GM12892 (cell line): Measurements from ENCODE around the gene UVSSA.

ENCODE experiments used
- POLR2A ChIP-seq: IDR thresholded peaks from 2 replicates; pipeline ENCODE4 v1.6.1; 2011; ENCODE audit warnings: low read depth, low read length, control low read depth
- POLR2AphosphoS5 ChIP-seq: IDR thresholded peaks from 2 replicates; pipeline ENCODE4 v1.6.1; 2011; ENCODE audit warnings: low read depth, low read length, control low read depth

DNA sequence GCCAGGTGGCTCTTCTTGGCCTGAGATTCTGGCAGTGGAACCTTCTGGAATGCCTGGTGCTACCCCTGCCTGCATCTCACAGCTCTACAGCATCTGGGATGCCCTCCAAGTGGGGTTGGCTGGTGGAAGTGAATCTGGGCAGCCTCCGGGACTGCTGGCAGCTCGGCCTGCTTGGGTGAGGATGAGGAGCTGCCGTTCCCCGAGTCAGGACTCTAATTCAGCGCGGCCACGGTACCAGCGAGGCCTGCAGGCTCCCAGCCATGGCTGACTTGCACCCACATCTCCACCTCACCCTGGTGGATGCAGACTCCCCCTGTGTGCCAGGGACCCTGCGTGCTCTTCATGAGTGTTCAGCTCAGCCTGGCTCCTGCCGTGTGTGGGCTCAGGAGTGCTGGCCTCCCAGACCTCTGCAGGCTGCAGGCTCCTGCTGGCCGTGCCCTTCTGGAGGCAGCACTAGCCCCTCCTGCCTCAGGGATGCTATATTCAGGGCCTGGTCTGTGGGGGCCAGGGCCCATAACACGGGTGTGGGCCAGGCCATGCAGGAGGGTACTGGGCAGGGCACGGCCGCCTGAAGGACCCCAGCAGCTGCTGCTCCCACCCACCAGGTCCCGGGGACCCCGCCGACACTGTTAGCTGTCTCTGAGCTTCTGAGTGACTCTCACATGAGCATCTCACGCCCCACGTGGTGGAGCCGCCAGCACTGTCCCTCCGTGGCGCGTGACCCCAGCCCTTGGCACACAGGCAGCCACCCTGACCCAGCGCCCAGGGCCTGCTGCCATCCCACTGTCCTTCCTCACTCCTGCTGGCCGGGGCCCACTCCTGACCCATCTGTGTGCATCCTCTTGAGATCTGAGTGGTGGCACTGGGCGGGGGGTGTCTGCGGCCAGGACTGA lies 10.6 kb downstream of the UVSSA start:
- no peak for TF ChIP-seq POLR2A
- TF ChIP-seq POLR2AphosphoS5, result no peak
